Panc1 (cell line): Measurements from ENCODE around the gene EFTUD2. TPM values are rescaled to one million over a fixed set of nuclear protein-coding genes. Genes with fewer than 3 reads are reported as not detected.
A peak's percentile ranks its signal among the peaks of the same experiment; 100 is the strongest.

Experiments
- ATAC-seq: fragments of 200-7000 bp; cut with Tn5 transposase; 2 replicates; pipeline ENCODE4 v1.9.1; 2020; ENCODE audit warnings: mild to moderate bottlenecking, moderate library complexity
- BruUV-seq: library from RNA; stranded (reverse); fragments of 400-500 nt; replicated peaks from 2 replicates; lab custom pipeline; 2021; lab: Mats Ljungman, UMichigan
- CTCF ChIA-PET: fragments of 300-600 bp; sonication (Branson Sonifier 250); formaldehyde crosslinking; loops from one replicate; lab custom pipeline; 2022; ENCODE audit warnings: antibody characterized with exemption; lab: Charles Lee
- POLR2A ChIA-PET: fragments of 300-600 bp; sonication (Branson Sonifier 250); formaldehyde crosslinking; loops from one replicate; lab custom pipeline; 2022; ENCODE audit warnings: antibody characterized with exemption; lab: Charles Lee
- DNase-seq: peaks from one replicate; pipeline ENCODE4 v3.0.0-alpha.2; 2010; ENCODE audit warnings: low read depth, low spot score
- H3K27ac ChIP-seq: 2 replicates; pipeline ENCODE4 v1.5.1; 2011; ENCODE audit warnings: mild to moderate bottlenecking, low read length, inconsistent platforms
- H3K27me3 ChIP-seq: fragments of 200-500 bp; sonication (Bioruptor generic); 2 replicates; pipeline ENCODE4 v1.6.0; 2014; ENCODE audit warnings: low read length, inconsistent platforms; ENCODE audit not compliant: control insufficient read depth, insufficient read depth
- H3K36me3 ChIP-seq: fragments of 200-500 bp; sonication (Bioruptor generic); 2 replicates; pipeline ENCODE4 v1.5.1; 2014; ENCODE audit warnings: inconsistent platforms, mild to moderate bottlenecking, low read length, moderate library complexity; ENCODE audit not compliant: control insufficient read depth, insufficient read depth
- H3K4me1 ChIP-seq: 2 replicates; pipeline ENCODE4 v1.5.1; 2011; ENCODE audit warnings: inconsistent platforms, mild to moderate bottlenecking, low read length, moderate library complexity; ENCODE audit not compliant: control insufficient read depth, insufficient read depth
- H3K4me3 ChIP-seq, 2 experiments: 2 replicates each; pipeline ENCODE4 v1.5.1; 2011 to 2012; ENCODE audit warnings: low read depth in 2 of 2, low read length in 2 of 2, mild to moderate bottlenecking in 2 of 2, inconsistent platforms in 1 of 2, moderate library complexity in 1 of 2
- H3K9me3 ChIP-seq: fragments of 200-500 bp; sonication (Bioruptor generic); 2 replicates; pipeline ENCODE4 v1.5.1; 2014; ENCODE audit warnings: low read depth, mild to moderate bottlenecking, inconsistent platforms, low read length, moderate library complexity; ENCODE audit not compliant: control insufficient read depth, insufficient read depth
- POLR2AphosphoS5 ChIP-seq: IDR thresholded peaks from 2 replicates; pipeline ENCODE4 v1.6.1; 2012; ENCODE audit warnings: mild to moderate bottlenecking, low read depth, low read length, moderate library complexity
- SIN3A ChIP-seq: IDR thresholded peaks from 2 replicates; pipeline ENCODE4 v1.6.1; 2012; ENCODE audit warnings: low read depth, mild to moderate bottlenecking, low read length, moderate library complexity, borderline replicate concordance; ENCODE audit not compliant: insufficient read depth
- TCF7L2 ChIP-seq: IDR thresholded peaks from 2 replicates; pipeline ENCODE4 v1.6.1; 2011; ENCODE audit warnings: mild to moderate bottlenecking, low read depth, low read length, inconsistent platforms
- in situ Hi-C: cut with HindIII; loops from 2 replicates; pipeline ENCODE4 v1.10.0; 2016; ENCODE audit warnings: low sequenced_read_pairs, low pct_unique_long_range_greater_than_20kb
- intact Hi-C: fragments of 100-400 bp; cut with micrococcal nuclease; formaldehyde crosslinking; loops from one replicate; pipeline ENCODE4 v1.10.0; 2022; ENCODE audit not compliant: unreplicated experiment
- total RNA-seq: library from RNA; stranded (reverse); gene quantifications from one replicate; pipeline ENCODE4 v1.2.1, GENCODE V29; 2021; ENCODE audit not compliant: unreplicated experiment
- TF ChIP-seq, protein P1 (sequence below): fragments of 450-650 bp; IDR thresholded peaks from 2 replicates; pipeline ENCODE4 v1.5.1; 2017; ENCODE audit warnings: mild to moderate bottlenecking
- TF ChIP-seq, protein P2 (sequence below), 2 experiments: IDR thresholded peaks; 2 replicates each; pipeline ENCODE4 v1.6.1; 2011 to 2012; ENCODE audit warnings: low read depth in 2 of 2, control low read depth in 1 of 2, low read length in 1 of 2, mild to moderate bottlenecking in 1 of 2, moderate library complexity in 1 of 2; ENCODE audit not compliant: insufficient read depth in 1 of 2

EFTUD2 gene
- total RNA-seq, 1 experiment from 2014 or later, result 98.0 TPM

DNA sequence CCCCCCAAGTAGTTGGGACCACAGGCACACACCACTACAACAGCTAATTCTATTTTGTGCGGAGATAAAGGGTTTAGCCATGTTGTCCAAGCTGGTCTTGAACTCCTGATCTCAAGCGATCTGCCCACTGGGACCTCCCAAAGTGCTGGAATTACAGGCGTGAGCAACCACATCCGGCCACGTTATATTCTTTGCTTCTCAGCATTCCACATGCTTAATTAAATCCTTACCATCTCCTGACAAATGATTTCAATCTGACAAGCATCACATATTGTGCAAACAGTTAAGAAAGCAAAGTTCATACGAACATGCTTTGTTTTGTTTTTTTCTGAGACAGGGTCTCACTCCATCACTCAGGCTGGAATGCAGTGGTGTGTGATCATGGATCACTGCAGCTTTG lies 33.3 kb downstream of the EFTUD2 start:
- POLR2A ChIA-PET, result no interaction called here
- no TSS peak for BruUV-seq
- in situ Hi-C loops, result no loop called here

DNA sequence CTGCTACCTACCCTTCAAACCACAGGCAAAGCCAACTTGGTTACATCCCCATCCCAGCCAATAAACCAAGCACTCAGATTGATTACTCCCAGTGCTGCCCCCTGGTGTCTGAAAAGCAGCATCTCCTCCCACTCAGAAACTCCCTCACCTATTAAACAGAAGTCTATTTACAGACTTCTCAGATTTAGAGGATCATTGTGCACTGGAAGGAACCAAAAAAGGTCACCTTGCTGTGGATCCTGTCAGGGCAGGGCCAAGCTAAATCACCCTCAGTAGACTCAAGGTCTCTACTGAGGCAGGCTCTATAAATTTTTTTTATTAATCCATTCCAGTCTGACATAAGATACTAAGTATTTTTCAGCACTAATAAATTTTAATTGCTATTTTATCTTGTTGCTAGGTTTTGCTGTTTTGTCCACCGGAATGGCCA lies 34.0 kb downstream of the EFTUD2 start:
- ATAC-seq, result peak; percentile 83
- CTCF ChIA-PET, result interaction anchor here (0.7 to 1.5 kb wide), 2 partner anchors 44 to 86 kb away, joined by 3 to 4 read pairs; no protein-coding TSS in a partner anchor
- TF ChIP-seq TCF7L2, result no peak
- TF ChIP-seq, protein P1, sequence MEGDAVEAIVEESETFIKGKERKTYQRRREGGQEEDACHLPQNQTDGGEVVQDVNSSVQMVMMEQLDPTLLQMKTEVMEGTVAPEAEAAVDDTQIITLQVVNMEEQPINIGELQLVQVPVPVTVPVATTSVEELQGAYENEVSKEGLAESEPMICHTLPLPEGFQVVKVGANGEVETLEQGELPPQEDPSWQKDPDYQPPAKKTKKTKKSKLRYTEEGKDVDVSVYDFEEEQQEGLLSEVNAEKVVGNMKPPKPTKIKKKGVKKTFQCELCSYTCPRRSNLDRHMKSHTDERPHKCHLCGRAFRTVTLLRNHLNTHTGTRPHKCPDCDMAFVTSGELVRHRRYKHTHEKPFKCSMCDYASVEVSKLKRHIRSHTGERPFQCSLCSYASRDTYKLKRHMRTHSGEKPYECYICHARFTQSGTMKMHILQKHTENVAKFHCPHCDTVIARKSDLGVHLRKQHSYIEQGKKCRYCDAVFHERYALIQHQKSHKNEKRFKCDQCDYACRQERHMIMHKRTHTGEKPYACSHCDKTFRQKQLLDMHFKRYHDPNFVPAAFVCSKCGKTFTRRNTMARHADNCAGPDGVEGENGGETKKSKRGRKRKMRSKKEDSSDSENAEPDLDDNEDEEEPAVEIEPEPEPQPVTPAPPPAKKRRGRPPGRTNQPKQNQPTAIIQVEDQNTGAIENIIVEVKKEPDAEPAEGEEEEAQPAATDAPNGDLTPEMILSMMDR, result peak; percentile 82

More for the DNA sequence above, 33.3 kb downstream of the EFTUD2 start:
- H3K27me3 ChIP-seq, result no peaks in the 10 kb centered on the region
- TF ChIP-seq, protein P2, sequence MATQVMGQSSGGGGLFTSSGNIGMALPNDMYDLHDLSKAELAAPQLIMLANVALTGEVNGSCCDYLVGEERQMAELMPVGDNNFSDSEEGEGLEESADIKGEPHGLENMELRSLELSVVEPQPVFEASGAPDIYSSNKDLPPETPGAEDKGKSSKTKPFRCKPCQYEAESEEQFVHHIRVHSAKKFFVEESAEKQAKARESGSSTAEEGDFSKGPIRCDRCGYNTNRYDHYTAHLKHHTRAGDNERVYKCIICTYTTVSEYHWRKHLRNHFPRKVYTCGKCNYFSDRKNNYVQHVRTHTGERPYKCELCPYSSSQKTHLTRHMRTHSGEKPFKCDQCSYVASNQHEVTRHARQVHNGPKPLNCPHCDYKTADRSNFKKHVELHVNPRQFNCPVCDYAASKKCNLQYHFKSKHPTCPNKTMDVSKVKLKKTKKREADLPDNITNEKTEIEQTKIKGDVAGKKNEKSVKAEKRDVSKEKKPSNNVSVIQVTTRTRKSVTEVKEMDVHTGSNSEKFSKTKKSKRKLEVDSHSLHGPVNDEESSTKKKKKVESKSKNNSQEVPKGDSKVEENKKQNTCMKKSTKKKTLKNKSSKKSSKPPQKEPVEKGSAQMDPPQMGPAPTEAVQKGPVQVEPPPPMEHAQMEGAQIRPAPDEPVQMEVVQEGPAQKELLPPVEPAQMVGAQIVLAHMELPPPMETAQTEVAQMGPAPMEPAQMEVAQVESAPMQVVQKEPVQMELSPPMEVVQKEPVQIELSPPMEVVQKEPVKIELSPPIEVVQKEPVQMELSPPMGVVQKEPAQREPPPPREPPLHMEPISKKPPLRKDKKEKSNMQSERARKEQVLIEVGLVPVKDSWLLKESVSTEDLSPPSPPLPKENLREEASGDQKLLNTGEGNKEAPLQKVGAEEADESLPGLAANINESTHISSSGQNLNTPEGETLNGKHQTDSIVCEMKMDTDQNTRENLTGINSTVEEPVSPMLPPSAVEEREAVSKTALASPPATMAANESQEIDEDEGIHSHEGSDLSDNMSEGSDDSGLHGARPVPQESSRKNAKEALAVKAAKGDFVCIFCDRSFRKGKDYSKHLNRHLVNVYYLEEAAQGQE (IDR thresholded peaks at IDR 0.05; ENCODE audit: insufficient read depth in 1 of 2, low read depth in 2 of 2, low read length in 1 of 2), result no peak
- TF ChIP-seq POLR2AphosphoS5, result no peak
- no peak for TF ChIP-seq TCF7L2
- TF ChIP-seq, protein P1, result no peak
- no peak for TF ChIP-seq SIN3A
- CTCF ChIA-PET, result interaction anchor here (1.5 kb wide), 1 partner anchor 86 kb away, joined by 4 read pairs; no protein-coding TSS in a partner anchor
- DNase-seq, result no peak
- no peak for ATAC-seq
- no peak overlapping the region for H3K4me3 ChIP-seq
- intact Hi-C loops, result loop anchor here (5.0 kb wide), 1 partner anchor 89 kb away; no protein-coding TSS in a partner anchor
- no peaks in the 10 kb centered on the region for H3K9me3 ChIP-seq
- no peaks in the 10 kb centered on the region for H3K4me1 ChIP-seq
- peaks cover 12% of the 10 kb centered on the region for H3K36me3 ChIP-seq
- no peak overlapping the region for H3K27ac ChIP-seq

More for the DNA sequence above, 34.0 kb downstream of the EFTUD2 start:
- Histone ChIP-seq H3K4me1 (no peaks in the 10 kb centered on the region), H3K9me3 (no peaks in the 10 kb centered on the region), H3K36me3 (peaks cover 12% of the 10 kb centered on the region), H3K4me3 (no peak overlapping the region), H3K27me3 (no peaks in the 10 kb centered on the region), H3K27ac (no peak overlapping the region)
- no TSS peak for BruUV-seq
- in situ Hi-C loops, result no loop called here
- peak; percentile 47 for DNase-seq
- POLR2A ChIA-PET, result no interaction called here
- intact Hi-C loops, result loop anchor here (5.0 kb wide), 1 partner anchor 88 kb away; no protein-coding TSS in a partner anchor
